Karpas-422 (cell line): Measurements from ENCODE around the gene CD207. TPM values are rescaled to one million over a fixed set of nuclear protein-coding genes. Genes with fewer than 3 reads are reported as not detected.

Experiments
- DNase-seq: peaks from one replicate; pipeline ENCODE4 v3.0.0-alpha.2; 2015
- H2AFZ ChIP-seq: fragments of 200-600 bp; sonication (generic); 2 replicates; pipeline ENCODE4 v1.6.1; 2014; ENCODE audit warnings: antibody characterized with exemption, low read length, mixed read lengths
- H3K27ac ChIP-seq: fragments of 200-600 bp; sonication (generic); 2 replicates; pipeline ENCODE4 v1.5.1; 2014; ENCODE audit warnings: mild to moderate bottlenecking, low read length, moderate library complexity
- H3K27me3 ChIP-seq: fragments of 200-600 bp; sonication (generic); 2 replicates; pipeline ENCODE4 v1.6.1; 2014; ENCODE audit warnings: low read length, mixed read lengths
- H3K36me3 ChIP-seq: fragments of 200-600 bp; sonication (generic); 2 replicates; pipeline ENCODE4 v1.6.1; 2014; ENCODE audit warnings: low read length, mixed read lengths; ENCODE audit not compliant: insufficient read depth
- H3K4me1 ChIP-seq: fragments of 200-600 bp; sonication (generic); 2 replicates; pipeline ENCODE4 v1.6.1; 2014; ENCODE audit warnings: mild to moderate bottlenecking, low read length, mixed read lengths
- H3K4me2 ChIP-seq: fragments of 200-600 bp; sonication (generic); 2 replicates; pipeline ENCODE4 v1.6.1; 2014; ENCODE audit warnings: low read length, low read depth, mild to moderate bottlenecking; ENCODE audit not compliant: poor library complexity, severe bottlenecking
- H3K4me3 ChIP-seq: fragments of 200-600 bp; sonication (generic); 2 replicates; pipeline ENCODE4 v1.5.1; 2014; ENCODE audit warnings: mild to moderate bottlenecking, antibody characterized with exemption, low read length, mixed read lengths
- H3K79me2 ChIP-seq: fragments of 200-600 bp; sonication (generic); 2 replicates; pipeline ENCODE4 v1.6.1; 2014; ENCODE audit warnings: mild to moderate bottlenecking, low read length, mixed read lengths
- H3K9ac ChIP-seq: fragments of 200-600 bp; sonication (generic); 2 replicates; pipeline ENCODE4 v1.6.0; 2014; ENCODE audit warnings: low read length
- H3K9me2 ChIP-seq: fragments of 200-600 bp; sonication (generic), shearing (Covaris generic); replicated peaks from 2 replicates; pipeline ENCODE4 v1.6.0; 2014; ENCODE audit warnings: mild to moderate bottlenecking, low read length, moderate library complexity; ENCODE audit not compliant: insufficient read depth
- H3K9me3 ChIP-seq: fragments of 300-700, 200-600 bp; sonication (generic); 2 replicates; pipeline ENCODE4 v1.6.1; 2014; ENCODE audit warnings: low read length, mixed read lengths
- H4K20me1 ChIP-seq: fragments of 200-600 bp; sonication (generic); 2 replicates; pipeline ENCODE4 v1.6.1; 2014; ENCODE audit warnings: mild to moderate bottlenecking, antibody characterized with exemption, low read length, low read depth; ENCODE audit not compliant: insufficient read depth
- total RNA-seq: library from RNA; depleted of rRNA; stranded (reverse); fragments of >200 nt; shearing (Covaris generic); gene quantifications from 2 replicates; pipeline ENCODE4 v1.2.3, GENCODE V29; 2014; ENCODE audit warnings: low replicate concordance

CD207 gene
- total RNA-seq, 1 experiment from 2014 or later: not detected

DNA sequence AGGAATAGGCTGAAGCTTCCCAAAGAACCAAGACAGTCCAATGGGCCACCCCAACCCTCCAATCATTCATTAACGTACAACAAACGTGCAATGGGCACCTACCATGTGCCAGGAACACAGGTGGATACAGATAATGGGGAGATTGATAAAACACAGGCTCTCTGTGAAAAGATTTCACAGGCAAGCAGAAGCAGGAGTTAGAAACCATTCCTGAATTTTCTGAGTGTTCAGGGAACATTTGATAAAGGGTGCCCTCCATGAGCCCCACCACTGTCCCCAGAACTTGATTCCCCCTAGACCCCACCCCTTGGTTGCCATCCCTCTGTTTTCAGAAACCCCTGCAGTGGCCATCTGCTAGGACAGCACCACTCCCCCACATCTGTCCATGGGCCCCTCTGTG, 1.5 kb downstream of the CD207 start:
- H3K36me3 ChIP-seq: no peaks in the 10 kb centered on the region
- no peaks in the 10 kb centered on the region for H4K20me1 ChIP-seq
- H3K9ac ChIP-seq: no peak overlapping the region
- no peaks in the 10 kb centered on the region for H3K9me3 ChIP-seq
- H3K4me1 ChIP-seq: peaks cover 7% of the 10 kb centered on the region
- H3K9me2 ChIP-seq: no peaks in the 10 kb centered on the region
- no peaks in the 10 kb centered on the region for H3K79me2 ChIP-seq
- no peak overlapping the region for H3K4me3 ChIP-seq
- H3K4me2 ChIP-seq: no peak overlapping the region
- no peak overlapping the region for H3K27ac ChIP-seq
- no peaks in the 10 kb centered on the region for H3K27me3 ChIP-seq
- no peak overlapping the region for H2AFZ ChIP-seq
- no peak for DNase-seq

DNA sequence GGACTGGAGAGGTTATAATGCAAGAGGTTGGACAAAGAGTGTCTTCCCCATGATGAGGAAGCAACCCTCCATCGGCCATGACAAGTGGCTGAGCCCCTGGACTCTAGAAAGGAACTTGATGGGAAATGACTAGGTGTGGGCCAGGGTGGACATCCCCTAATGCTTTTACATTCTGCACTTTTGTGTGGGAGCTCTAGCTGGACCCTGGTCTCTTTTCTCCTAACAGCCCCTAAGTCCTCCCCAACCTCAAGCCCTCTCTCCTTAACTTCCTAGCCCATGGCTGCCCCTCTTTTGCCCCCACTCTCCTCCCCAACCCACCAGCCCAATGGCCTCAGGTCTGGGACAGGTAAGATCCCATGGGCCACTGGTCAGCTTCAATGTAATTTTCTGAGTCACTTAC, 2.4 kb downstream of the CD207 start:
- Histone ChIP-seq H3K4me2 (no peak overlapping the region), H4K20me1 (no peaks in the 10 kb centered on the region), H3K9me3 (no peaks in the 10 kb centered on the region), H2AFZ (no peak overlapping the region), H3K79me2 (no peaks in the 10 kb centered on the region), H3K36me3 (no peaks in the 10 kb centered on the region), H3K27me3 (no peaks in the 10 kb centered on the region), H3K9ac (no peak overlapping the region), H3K27ac (no peak overlapping the region), H3K4me1 (peaks cover 8% of the 10 kb centered on the region), H3K9me2 (no peaks in the 10 kb centered on the region), H3K4me3 (no peak overlapping the region)
- DNase-seq: no peak

DNA sequence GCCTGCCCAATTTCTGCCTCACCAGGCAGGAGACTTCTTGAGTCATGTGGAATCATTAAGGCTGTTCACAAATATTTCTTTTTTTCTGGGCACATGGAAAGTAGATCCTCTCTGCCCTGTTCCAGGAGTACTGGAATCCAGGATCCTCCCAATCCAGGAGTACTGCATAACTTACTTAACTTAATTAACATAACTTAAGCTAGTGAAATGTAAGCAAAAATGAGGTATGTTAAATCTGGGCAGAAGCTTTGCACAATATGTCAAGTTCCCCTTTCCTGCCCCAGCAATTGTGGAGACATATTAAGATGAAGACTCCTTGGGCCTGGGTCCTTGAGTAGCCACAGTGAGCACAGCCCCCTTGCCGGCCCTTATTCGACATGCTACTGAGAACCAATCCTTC, 3.2 kb downstream of the CD207 start:
- Histone ChIP-seq H3K79me2 (no peaks in the 10 kb centered on the region), H2AFZ (no peak overlapping the region), H3K27me3 (no peaks in the 10 kb centered on the region), H3K27ac (no peak overlapping the region), H3K36me3 (no peaks in the 10 kb centered on the region), H3K9me3 (no peaks in the 10 kb centered on the region), H3K4me2 (no peak overlapping the region), H3K4me1 (peaks cover 8% of the 10 kb centered on the region), H3K4me3 (no peak overlapping the region), H4K20me1 (no peaks in the 10 kb centered on the region), H3K9me2 (no peaks in the 10 kb centered on the region), H3K9ac (no peak overlapping the region)
- no peak for DNase-seq

- Histone ChIP-seq H3K79me2 (no peaks in the 10 kb centered on the region), H3K27ac (no peak overlapping the region), H3K4me1 (peaks cover 8% of the 10 kb centered on the region), H3K9ac (no peak overlapping the region), H2AFZ (no peak overlapping the region), H4K20me1 (no peaks in the 10 kb centered on the region), H3K9me3 (no peaks in the 10 kb centered on the region), H3K27me3 (no peaks in the 10 kb centered on the region), H3K9me2 (no peaks in the 10 kb centered on the region), H3K36me3 (no peaks in the 10 kb centered on the region), H3K4me3 (no peak overlapping the region), H3K4me2 (no peak overlapping the region)
- no peak for DNase-seq
These were observed 3.8 kb downstream of the CD207 start for GRCh38 chr2:70831861-70832260.

GRCh38 chr2:70830366-70830765, 5.2 kb downstream of the CD207 start:
- H2AFZ ChIP-seq: no peak overlapping the region
- no peaks in the 10 kb centered on the region for H3K9me3 ChIP-seq
- H3K27me3 ChIP-seq: no peaks in the 10 kb centered on the region
- no peak overlapping the region for H3K4me3 ChIP-seq
- DNase-seq: no peak
- no peaks in the 10 kb centered on the region for H3K79me2 ChIP-seq
- H3K4me2 ChIP-seq: no peak overlapping the region
- H3K9me2 ChIP-seq: no peaks in the 10 kb centered on the region
- no peaks in the 10 kb centered on the region for H3K36me3 ChIP-seq
- no peaks in the 10 kb centered on the region for H4K20me1 ChIP-seq
- peaks cover 8% of the 10 kb centered on the region for H3K4me1 ChIP-seq
- no peak overlapping the region for H3K27ac ChIP-seq
- H3K9ac ChIP-seq: no peak overlapping the region

DNA sequence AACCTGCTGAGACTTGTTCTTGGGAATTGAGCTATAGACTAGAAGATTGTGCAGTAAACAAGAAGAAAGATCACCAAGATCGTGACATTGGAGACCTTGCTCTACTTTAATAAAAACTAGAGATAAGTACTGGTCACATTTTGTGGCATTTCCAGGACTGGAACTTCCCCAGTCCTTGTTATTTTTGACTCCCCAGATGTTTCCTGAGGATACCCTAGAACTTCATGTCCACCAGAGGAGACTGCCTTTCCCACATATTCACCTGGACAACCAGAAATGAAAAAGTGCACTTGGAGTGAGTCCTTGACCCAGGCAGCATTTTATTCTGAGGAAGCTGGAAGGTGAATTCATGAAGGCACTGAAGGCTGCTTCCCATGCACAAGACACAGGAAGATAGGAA, 5.7 kb downstream of the CD207 start:
- H3K9me2 ChIP-seq: no peaks in the 10 kb centered on the region
- no peak overlapping the region for H3K4me2 ChIP-seq
- no peak overlapping the region for H3K4me3 ChIP-seq
- no peaks in the 10 kb centered on the region for H3K36me3 ChIP-seq
- H3K27ac ChIP-seq: no peak overlapping the region
- peaks cover 8% of the 10 kb centered on the region for H3K4me1 ChIP-seq
- H3K9ac ChIP-seq: no peak overlapping the region
- H4K20me1 ChIP-seq: no peaks in the 10 kb centered on the region
- no peaks in the 10 kb centered on the region for H3K9me3 ChIP-seq
- no peak for DNase-seq
- no peaks in the 10 kb centered on the region for H3K27me3 ChIP-seq
- H3K79me2 ChIP-seq: no peaks in the 10 kb centered on the region
- H2AFZ ChIP-seq: no peak overlapping the region

GRCh38 chr2:70828914-70829824, 6.4 kb downstream of the CD207 start:
- H2AFZ ChIP-seq: no peak overlapping the region
- peaks cover 8% of the 10 kb centered on the region for H3K4me1 ChIP-seq
- H3K4me2 ChIP-seq: no peak overlapping the region
- no peaks in the 10 kb centered on the region for H3K9me2 ChIP-seq
- no peak for DNase-seq
- no peaks in the 10 kb centered on the region for H3K79me2 ChIP-seq
- H3K36me3 ChIP-seq: no peaks in the 10 kb centered on the region
- H3K4me3 ChIP-seq: no peak overlapping the region
- no peaks in the 10 kb centered on the region for H4K20me1 ChIP-seq
- no peak overlapping the region for H3K9ac ChIP-seq
- H3K9me3 ChIP-seq: no peaks in the 10 kb centered on the region
- no peak overlapping the region for H3K27ac ChIP-seq
- H3K27me3 ChIP-seq: no peaks in the 10 kb centered on the region

DNA sequence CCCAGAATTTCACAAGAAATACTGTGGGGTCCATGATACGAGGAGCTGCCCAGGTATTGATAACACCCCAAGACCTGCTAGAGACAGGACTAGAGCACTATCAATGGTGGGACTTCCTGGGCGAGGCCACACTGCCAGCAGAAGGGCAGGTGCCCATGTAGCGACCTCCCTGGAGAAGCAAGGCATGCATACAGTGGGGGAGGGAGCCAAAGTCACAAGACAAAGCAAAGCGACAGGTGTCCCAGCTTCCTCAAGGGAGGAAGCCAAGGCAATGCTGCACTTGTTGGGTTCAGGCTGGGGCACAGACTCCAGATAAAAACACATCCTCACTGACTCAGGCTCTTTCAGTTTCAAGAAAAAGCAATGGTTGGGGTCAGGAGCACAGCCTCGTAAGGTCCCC, 7.5 kb downstream of the CD207 start:
- no peak for DNase-seq
- H3K4me3 ChIP-seq: no peak overlapping the region
- H3K27ac ChIP-seq: no peak overlapping the region
- no peaks in the 10 kb centered on the region for H4K20me1 ChIP-seq
- H3K79me2 ChIP-seq: no peaks in the 10 kb centered on the region
- no peaks in the 10 kb centered on the region for H3K27me3 ChIP-seq
- no peak overlapping the region for H3K4me2 ChIP-seq
- no peaks in the 10 kb centered on the region for H3K9me2 ChIP-seq
- H3K9me3 ChIP-seq: no peaks in the 10 kb centered on the region
- H3K36me3 ChIP-seq: no peaks in the 10 kb centered on the region
- H2AFZ ChIP-seq: no peak overlapping the region
- peaks cover 8% of the 10 kb centered on the region for H3K4me1 ChIP-seq
- H3K9ac ChIP-seq: no peak overlapping the region
